K562 (cell line): Measurements from ENCODE around the gene CARM1. TPM values are rescaled to one million over a fixed set of nuclear protein-coding genes. Genes with fewer than 3 reads are reported as not detected.
A peak's percentile ranks its signal among the peaks of the same experiment; 100 is the strongest.

ENCODE experiments used
- BCL6 ChIP-seq: fragments of 250-450 bp; sonication (Bioruptor Pico); IDR thresholded peaks from 2 replicates; pipeline ENCODE4 v1.4.0; 2020
- CHAMP1 ChIP-seq: fragments of 450-650 bp; IDR thresholded peaks from 2 replicates; pipeline ENCODE4 v1.6.1; 2016; ENCODE audit warnings: mild to moderate bottlenecking
- CREB1 ChIP-seq, 2 experiments: sonication (generic) in 1 of 2; formaldehyde crosslinking in 1 of 2; IDR thresholded peaks; 2 replicates each; pipeline versions ENCODE4 v1.6.1 to v1.8.0; 2012 to 2022; ENCODE audit warnings: inconsistent platforms in 1 of 2, mild to moderate bottlenecking in 1 of 2, missing genetic modification reagents in 1 of 2, moderate library complexity in 1 of 2
- ESRRA ChIP-seq: fragments of 450-650 bp; IDR thresholded peaks from 2 replicates; pipeline ENCODE4 v1.6.1; 2014; ENCODE audit warnings: low read depth, mild to moderate bottlenecking, moderate library complexity, borderline replicate concordance
- GMEB1 ChIP-seq: fragments of 250-450 bp; sonication (Bioruptor Pico); IDR thresholded peaks from 2 replicates; pipeline ENCODE4 v1.4.0; 2020; ENCODE audit warnings: mild to moderate bottlenecking
- HNRNPLL ChIP-seq: fragments of 200-400 bp; formaldehyde crosslinking; IDR thresholded peaks from 2 replicates; pipeline ENCODE4 v1.6.1; 2017; ENCODE audit warnings: low read length, low read depth, mild to moderate bottlenecking; ENCODE audit not compliant: poor library complexity, severe bottlenecking
- JUN ChIP-seq, 2 experiments: sonication (generic) in 1 of 2; formaldehyde crosslinking in 1 of 2; IDR thresholded peaks; 2 replicates each; pipeline versions ENCODE4 v1.6.1 to v1.8.0; 2012 to 2022; ENCODE audit warnings: borderline replicate concordance in 2 of 2, mild to moderate bottlenecking in 2 of 2, improper control_type of control experiment in 1 of 2, low read depth in 1 of 2, low read length in 1 of 2, missing genetic modification reagents in 1 of 2
- MAX ChIP-seq: sonication (generic); formaldehyde crosslinking; IDR thresholded peaks from 2 replicates; pipeline ENCODE4 v1.9.0; 2022; ENCODE audit warnings: mild to moderate bottlenecking, missing genetic modification reagents
- MAZ ChIP-seq, 2 experiments: fragments of 450-650 bp in 1 of 2; sonication (generic) in 1 of 2; formaldehyde crosslinking; IDR thresholded peaks in 1 of 2; conservative IDR thresholded peaks in 1 of 2; 2 replicates each; pipeline versions ENCODE4 v1.4.0 to v1.5.0; 2020; ENCODE audit warnings: mild to moderate bottlenecking in 1 of 2, missing genetic modification reagents in 1 of 2
- MEIS2 ChIP-seq: fragments of 450-650 bp; IDR thresholded peaks from 2 replicates; pipeline ENCODE4 v1.6.1; 2014; ENCODE audit warnings: mild to moderate bottlenecking; ENCODE audit not compliant: partially characterized antibody
- NONO ChIP-seq, 2 experiments: fragments of 200-400 bp in 1 of 2; fragments of 450-650 bp in 1 of 2; formaldehyde crosslinking in 1 of 2; IDR thresholded peaks; 2 replicates each; pipeline ENCODE4 v1.6.1; 2017; ENCODE audit warnings: low read depth in 2 of 2, mild to moderate bottlenecking in 2 of 2, moderate library complexity in 2 of 2, low read length in 1 of 2
- NRF1 ChIP-seq, 2 experiments: fragments of 450-650 bp; IDR thresholded peaks in 1 of 2; conservative IDR thresholded peaks in 1 of 2; 2 replicates each; pipeline ENCODE4 v1.6.1; 2014; ENCODE audit warnings: mild to moderate bottlenecking in 2 of 2
- RAD21 ChIP-seq, 2 experiments: fragments of 250-450 bp in 1 of 2; fragments of 450-650 bp in 1 of 2; sonication (Bioruptor Pico) in 1 of 2; formaldehyde crosslinking in 1 of 2; IDR thresholded peaks in 1 of 2; conservative IDR thresholded peaks in 1 of 2; 2 replicates each; pipeline versions ENCODE4 v1.4.0 to v1.8.0; 2020 to 2022; ENCODE audit warnings: mild to moderate bottlenecking in 2 of 2, moderate library complexity in 1 of 2
- RBM25 ChIP-seq: fragments of 200-400 bp; formaldehyde crosslinking; IDR thresholded peaks from 2 replicates; pipeline ENCODE4 v1.6.1; 2018; ENCODE audit warnings: low read length, low read depth, moderate library complexity; ENCODE audit not compliant: severe bottlenecking
- SP1 ChIP-seq: sonication (generic); formaldehyde crosslinking; IDR thresholded peaks from 2 replicates; pipeline ENCODE4 v1.8.1; 2022; ENCODE audit warnings: mild to moderate bottlenecking, missing genetic modification reagents
- SREBF2 ChIP-seq: sonication (generic); formaldehyde crosslinking; IDR thresholded peaks from 2 replicates; pipeline ENCODE4 v1.4.0; 2020; ENCODE audit warnings: mild to moderate bottlenecking, missing genetic modification reagents
- TEAD1 ChIP-seq, 2 experiments: fragments of 450-650 bp in 1 of 2; sonication (generic) in 1 of 2; formaldehyde crosslinking; IDR thresholded peaks; 2 replicates each; pipeline versions ENCODE4 v1.4.0 to v1.8.0; 2020 to 2022; ENCODE audit warnings: mild to moderate bottlenecking in 2 of 2, missing genetic modification reagents in 1 of 2
- VEZF1 ChIP-seq: fragments of 200-800 bp; sonication (Bioruptor generic); IDR thresholded peaks from 2 replicates; pipeline ENCODE4 v1.6.1; 2017; ENCODE audit warnings: missing genetic modification characterization, missing compliant biosample characterization
- polyA plus RNA-seq, 8 experiments: library from polyadenylated mRNA; depleted of rRNA in 4 of 8; stranded (reverse) in 5 of 8; unstranded in 3 of 8; fragments of >200 nt; fragmentation: Nextera tagmentation in 2 of 8; fragmentation: Illumina TruSeq in 1 of 8; extraction: Ambion mirVana in 2 of 8; extraction: Trizol in 1 of 8; gene quantifications; 2 replicates each; pipeline versions ENCODE4 v1.2.1 to v1.2.3, GENCODE V29; 2011 to 2014; ENCODE audit warnings: inconsistent platforms in 1 of 8, missing spikeins in 1 of 8
- total RNA-seq, 7 experiments: library from RNA; depleted of rRNA in 6 of 7; stranded (reverse); fragments of >200 nt in 6 of 7; fragmentation: Illumina TruSeq in 2 of 7; extraction: Trizol in 2 of 7; gene quantifications; 2 replicates each; pipeline versions ENCODE4 v1.2.1 to v1.2.3, GENCODE V29; 2011 to 2021; ENCODE audit warnings: low replicate concordance in 1 of 7

CARM1 gene
- total and polyA plus RNA-seq, 9 of the 15 experiments (the other 6 are each of a cell fraction or from before 2014, with no cell fraction given), result 0.36 to 86.0 (median 29.7) TPM

GRCh38 chr19:10870955-10871603, at the start of gene CARM1 (continued):
- TF ChIP-seq RAD21 (CRISPR knock-in tag; conservative IDR thresholded peaks at IDR 0.05 in 1 of 2, IDR thresholded peaks at IDR 0.05 in 1 of 2) (peak in 1 of 2 experiments; percentile 63; a peak in 2 of 4 replicates), MEIS2 (peak; percentile 6), MAZ (CRISPR knock-in tag; conservative IDR thresholded peaks at IDR 0.05 in 1 of 2, IDR thresholded peaks at IDR 0.05 in 1 of 2) (peak; percentile 40 to 81; a peak in 3 of 4 replicates), CREB1 (IDR thresholded peaks at IDR 0.05) (peak; percentile 94), CREB1 (CRISPR knock-in tag; IDR thresholded peaks at IDR 0.05) (peak; percentile 92), MAX (peak; percentile 71), NONO (IDR thresholded peaks at IDR 0.05; ENCODE audit: low read depth in 2 of 2, low read length in 1 of 2) (peak in 1 of 2 experiments; percentile 78; a peak in 2 of 4 replicates), VEZF1 (CRISPR knock-in tag) (peak; percentile 94), SP1 (CRISPR knock-in tag) (peak; percentile 93), SREBF2 (CRISPR knock-in tag) (no peak), GMEB1 (CRISPR knock-in tag) (peak; percentile 60), JUN (IDR thresholded peaks at IDR 0.05; ENCODE audit: borderline replicate concordance, low read depth, low read length) (peak; percentile 15; the same call in 1 of the 2 replicates), JUN (CRISPR knock-in tag; IDR thresholded peaks at IDR 0.05; ENCODE audit: borderline replicate concordance) (no peak), ESRRA (0 out of 2 replicates have a peak, but pooled peaks have one; percentile 11), HNRNPLL (peak; percentile 70), TEAD1 (CRISPR knock-in tag; IDR thresholded peaks at IDR 0.05) (0 out of 4 replicates have a peak, but pooled peaks of 1 of the 2 experiments have one; percentile 56), NRF1 (conservative IDR thresholded peaks at IDR 0.05 in 1 of 2, IDR thresholded peaks at IDR 0.05 in 1 of 2) (peak; percentile 86 to 87), RBM25 (peak; percentile 61), CHAMP1 (no peak), BCL6 (CRISPR knock-in tag) (no peak)
